ENCODE data around the gene GAREM1. TPM values are rescaled to one million over a fixed set of nuclear protein-coding genes. Genes with fewer than 3 reads are reported as not detected.

Gene GAREM1
- total RNA-seq, 1 experiment from 2014 or later, result 11.1 TPM

- Histone ChIP-seq H4K20me1 (ENCODE audit: insufficient read depth) (no peaks in the 10 kb centered on the region), H3K4me3 (replicated peaks in 1 of 2; ENCODE audit: low read depth in 1 of 2, low read length in 2 of 2) (no peak overlapping the region), H2AFZ (ENCODE audit: low read depth, low read length, poor library complexity, severe bottlenecking) (no peak overlapping the region), H3K9me2 (ENCODE audit: insufficient read depth) (no peaks in the 10 kb centered on the region), H3K9me3 (ENCODE audit: control insufficient read depth in 1 of 2, insufficient read depth in 1 of 2, low read depth in 1 of 2, low read length in 2 of 2) (no peaks in the 10 kb centered on the region), H3K36me3 (ENCODE audit: control insufficient read depth in 1 of 2, insufficient read depth in 2 of 2, low read length in 2 of 2) (no peaks in the 10 kb centered on the region), H3K79me2 (ENCODE audit: insufficient read depth, low read length) (no peaks in the 10 kb centered on the region), H3K4me1 (ENCODE audit: control insufficient read depth in 1 of 2, insufficient read depth in 2 of 2, low read length in 2 of 2) (no peaks in the 10 kb centered on the region), H3K9ac (ENCODE audit: low read length) (no peak overlapping the region), H3K27ac (ENCODE audit: low read depth, low read length) (no peak overlapping the region), H3K4me2 (ENCODE audit: low read length) (no peak overlapping the region), H3K27me3 (ENCODE audit: insufficient read depth, low read length) (no peaks in the 10 kb centered on the region)
- TF ChIP-seq MAX (IDR thresholded peaks at IDR 0.05) (no peak), SP1 (IDR thresholded peaks at IDR 0.05; ENCODE audit: low read depth) (no peak), ZFX (IDR thresholded peaks at IDR 0.05) (no peak), CBX3 (IDR thresholded peaks at IDR 0.05; ENCODE audit: low read depth) (no peak), ELF1 (IDR thresholded peaks at IDR 0.05; ENCODE audit: borderline replicate concordance, low read depth) (no peak), SIN3A (IDR thresholded peaks at IDR 0.05; ENCODE audit: low read depth) (no peak), SRF (IDR thresholded peaks at IDR 0.05; ENCODE audit: low read depth) (no peak), FOSL1 (IDR thresholded peaks at IDR 0.05; ENCODE audit: low read depth) (no peak), REST (IDR thresholded peaks at IDR 0.05; ENCODE audit: low read depth) (no peak), CEBPB (IDR thresholded peaks at IDR 0.05; ENCODE audit: low read depth) (no peak), ATF3 (IDR thresholded peaks at IDR 0.05) (no peak), EZH2phosphoT487 (IDR thresholded peaks at IDR 0.05; ENCODE audit: borderline replicate concordance) (no peak), POLR2AphosphoS5 (IDR thresholded peaks at IDR 0.05; ENCODE audit: low read depth, low read length) (no peak), YY1 (IDR thresholded peaks at IDR 0.05; ENCODE audit: extremely low read depth, insufficient replicate concordance, low read depth, low read length) (no peak)
- intact Hi-C loops (cut with micrococcal nuclease), result no loop called here
- ATAC-seq (no peak), DNase-seq (ENCODE audit: low read depth, low spot score) (no peak)
- ChIA-PET POLR2A (no interaction called here), CTCF (no interaction called here), RAD21 (ENCODE audit: low non-redundant PET in 1 of 2, low total read pairs in 2 of 2, uncharacterized antibody in 2 of 2, unreplicated experiment in 2 of 2) (no interaction called here)
- no TSS peak for BruUV-seq (replicated peaks)
Observed at GRCh38 chr18:32360682-32361345, 109.9 kb downstream of the GAREM1 start.

Measured in HCT116 (cell line).